Tongue (tissue), 2 donors: ENCODE measurements around the gene PTTG1. TPM values are rescaled to one million over a fixed set of nuclear protein-coding genes. Genes with fewer than 3 reads are reported as not detected.
"Not testable (repeated sequence)": the region's sequence is repeated elsewhere in the genome, so short reads cannot be mapped to it uniquely, and the experiment has no call there.

Experiments used
- DNase-seq: peaks from one replicate; pipeline ENCODE4 v3.0.0-alpha.2; 2015
- total RNA-seq: library from RNA; depleted of rRNA; stranded (reverse); fragments of >200 nt; gene quantifications from one replicate; pipeline ENCODE4 v1.2.3, GENCODE V29; 2014

PTTG1 gene
- total RNA-seq, 1 donor from 2014 or later = 45.9 TPM

GRCh38 chr5:160423099-160423498, 1.4 kb downstream of the PTTG1 start:
- peak; percentile 31 for DNase-seq

DNA sequence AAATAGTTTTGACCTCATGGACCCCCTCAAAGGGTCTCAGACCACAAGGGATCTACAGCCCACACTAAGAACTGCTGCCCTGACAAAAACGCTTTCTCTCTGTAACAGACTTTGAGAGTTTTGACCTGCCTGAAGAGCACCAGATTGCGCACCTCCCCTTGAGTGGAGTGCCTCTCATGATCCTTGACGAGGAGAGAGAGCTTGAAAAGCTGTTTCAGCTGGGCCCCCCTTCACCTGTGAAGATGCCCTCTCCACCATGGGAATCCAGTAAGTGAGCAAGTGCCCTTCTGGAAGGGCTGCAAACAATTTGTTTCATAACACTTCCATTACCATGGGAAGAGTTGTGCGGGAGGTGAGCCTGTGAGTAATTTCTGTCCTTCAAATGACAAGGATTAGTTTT, 6.0 kb downstream of the PTTG1 start:
- no peak for DNase-seq

DNA sequence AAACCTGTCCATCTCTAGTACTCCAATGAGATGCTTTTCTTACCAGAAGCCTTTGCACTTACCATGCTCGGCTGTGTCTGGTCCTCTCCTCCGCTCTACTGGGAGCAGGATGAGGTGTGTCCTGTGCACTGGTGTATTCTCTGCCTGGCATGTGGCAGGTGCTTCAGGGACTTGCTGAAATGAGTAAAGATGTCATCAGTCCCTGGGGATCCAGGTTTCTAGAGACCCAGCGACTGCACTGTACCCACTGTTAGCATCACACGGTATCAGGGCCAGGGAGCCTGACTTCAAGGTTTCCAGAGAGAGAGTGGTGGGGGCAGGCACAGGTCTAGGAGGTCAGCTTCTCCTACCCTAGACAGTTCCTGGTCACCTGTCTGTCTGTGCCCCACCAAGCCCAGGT, 10.5 kb downstream of the PTTG1 start:
- DNase-seq = no peak

GRCh38 chr5:160432787-160433186, 11.1 kb downstream of the PTTG1 start:
- DNase-seq = no peak

DNA sequence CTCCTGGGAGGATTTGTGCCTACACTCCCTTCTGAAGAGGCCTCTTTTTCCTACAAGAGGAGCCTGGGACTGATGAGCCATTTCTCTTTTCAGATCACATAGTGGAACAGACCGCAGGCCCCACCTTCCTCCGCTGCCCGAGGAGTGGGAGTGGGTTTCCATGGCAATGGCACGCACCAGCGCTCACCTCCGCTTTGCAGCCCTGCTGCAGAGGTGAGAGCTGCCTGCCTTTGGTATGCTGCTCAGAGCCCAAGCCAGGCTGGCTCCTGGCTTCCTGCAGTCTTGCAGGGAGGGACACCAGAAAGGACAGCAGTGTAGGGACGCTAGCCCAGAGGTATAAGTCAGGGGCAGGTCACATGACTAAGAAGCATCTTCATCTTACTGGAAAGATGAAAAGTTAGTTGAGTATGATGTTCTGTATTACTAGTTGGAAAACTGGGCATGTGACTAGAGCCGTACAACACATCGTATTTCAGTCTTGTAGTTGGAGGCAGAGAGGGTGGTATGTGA, 12.4 kb downstream of the PTTG1 start:
- peak; percentile 73 for DNase-seq

- DNase-seq = no peak
Measured at GRCh38 chr5:160435532-160435931, 13.9 kb downstream of the PTTG1 start.

GRCh38 chr5:160436017-160436416, 14.4 kb downstream of the PTTG1 start:
- DNase-seq = no peak

DNA sequence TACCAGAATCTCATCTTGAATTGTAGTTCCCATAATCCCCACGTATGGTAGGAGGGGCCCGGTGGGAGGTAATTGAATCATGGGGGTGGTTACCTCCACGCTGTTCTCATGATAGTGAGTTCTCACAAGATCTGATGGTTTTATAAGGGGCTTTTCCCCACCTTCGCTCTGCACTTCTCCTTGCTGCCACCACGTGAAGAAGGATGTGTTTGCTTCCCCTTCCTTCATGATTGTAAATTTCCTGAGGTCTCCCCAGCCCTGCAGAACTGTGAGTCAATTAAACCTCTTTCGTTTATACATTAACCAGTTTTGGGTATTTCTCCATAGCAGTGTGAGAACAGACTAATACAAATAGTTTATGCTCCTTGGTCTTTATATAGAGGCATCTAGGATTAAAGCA, 15.0 kb downstream of the PTTG1 start:
- not testable (repeated sequence) for DNase-seq

GRCh38 chr5:160437271-160437670, 15.6 kb downstream of the PTTG1 start:
- no peak for DNase-seq

DNA sequence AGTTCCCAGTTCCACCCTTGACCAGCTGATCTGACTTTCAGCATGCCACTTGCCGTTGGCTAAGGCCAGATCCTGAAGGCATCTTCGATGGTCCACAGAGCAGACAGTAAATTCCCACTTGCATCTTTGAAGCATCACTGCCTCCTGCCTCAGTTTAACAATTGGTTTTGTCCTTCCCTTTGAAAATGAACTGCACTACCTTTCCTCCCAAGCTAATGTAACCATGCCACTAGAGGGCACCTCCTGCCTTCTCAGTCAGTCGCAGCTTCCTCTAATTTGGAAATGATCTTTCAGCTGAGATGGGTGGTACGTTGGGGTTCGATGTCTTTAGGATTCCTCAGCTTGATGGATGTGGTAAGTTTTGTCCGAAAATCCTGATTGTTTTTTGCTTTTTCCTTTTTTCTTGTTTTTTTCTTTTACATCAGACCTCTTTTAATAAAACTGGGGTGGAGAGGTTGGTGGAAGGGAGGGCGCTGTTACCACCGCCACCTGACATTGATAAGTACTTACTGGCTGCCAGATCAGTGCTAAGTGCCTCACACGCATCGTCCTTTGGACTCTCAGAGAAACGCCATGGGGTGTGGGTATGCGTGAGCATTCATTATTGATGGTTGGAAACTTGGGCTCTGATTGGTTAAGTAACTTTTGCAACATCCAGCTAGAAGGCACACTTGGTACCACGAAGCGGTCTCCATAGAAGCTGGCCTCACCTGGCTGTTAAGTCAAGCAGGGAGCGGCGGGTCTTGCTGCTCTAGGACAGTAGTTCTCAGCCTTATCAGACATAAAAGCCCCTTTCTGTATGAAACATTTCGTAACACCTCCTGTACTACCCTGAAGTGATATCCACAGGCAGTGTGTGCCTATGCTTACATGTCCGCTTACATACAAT, 16.9 kb downstream of the PTTG1 start:
- peak; percentile 71 for DNase-seq

DNA sequence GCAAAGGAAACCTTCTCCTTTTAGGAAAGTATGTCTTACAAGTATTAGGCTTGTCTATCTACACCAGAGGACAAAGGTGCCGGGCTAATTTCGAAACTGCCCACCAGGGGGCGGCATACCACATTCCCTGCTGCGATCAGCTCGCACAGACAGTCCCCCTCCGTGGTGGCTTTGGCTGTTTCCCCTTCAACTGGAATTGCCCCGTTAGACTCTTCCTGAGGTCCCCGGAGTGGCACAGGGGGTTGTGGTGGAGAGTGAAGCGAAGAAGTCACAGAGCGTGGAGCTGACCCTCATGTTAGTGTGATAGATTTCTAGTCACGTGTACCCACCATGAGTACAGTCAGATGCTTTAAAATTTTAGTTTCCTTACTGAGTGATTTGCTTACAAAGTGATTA, 17.5 kb downstream of the PTTG1 start:
- peak; percentile 90 for DNase-seq

GRCh38 chr5:160441311-160441781, 19.7 kb downstream of the PTTG1 start:
- DNase-seq = no peak

- peak; percentile 20 for DNase-seq
Measured at GRCh38 chr5:160442824-160443431, 21.3 kb downstream of the PTTG1 start.

GRCh38 chr5:160444407-160444806, 22.8 kb downstream of the PTTG1 start:
- no peak for DNase-seq

GRCh38 chr5:160445132-160445531, 23.5 kb downstream of the PTTG1 start:
- no peak for DNase-seq

GRCh38 chr5:160445751-160446150, 24.1 kb downstream of the PTTG1 start:
- no peak for DNase-seq

DNA sequence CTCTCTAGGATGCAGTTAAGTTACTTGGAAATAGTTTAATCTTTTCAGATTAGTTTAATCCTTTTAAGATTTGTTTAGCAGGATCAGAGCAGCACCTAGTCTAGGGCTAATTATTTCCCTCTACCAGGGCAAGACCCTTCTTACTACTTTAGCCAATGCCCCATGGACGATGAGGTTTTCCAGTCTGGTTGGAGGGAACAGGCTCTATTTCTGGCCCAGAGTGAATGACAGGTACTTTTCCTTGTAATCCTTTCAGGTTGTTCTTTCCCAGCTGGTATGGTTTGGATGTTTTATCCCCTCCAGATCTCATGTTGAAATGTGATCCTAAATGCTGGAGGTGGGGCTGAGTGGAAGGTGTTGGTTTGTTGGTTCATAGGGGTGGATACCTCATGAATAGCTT, 27.2 kb downstream of the PTTG1 start:
- DNase-seq = no peak

- no peak for DNase-seq
Measured at GRCh38 chr5:160449458-160449857, 27.8 kb downstream of the PTTG1 start.

DNA sequence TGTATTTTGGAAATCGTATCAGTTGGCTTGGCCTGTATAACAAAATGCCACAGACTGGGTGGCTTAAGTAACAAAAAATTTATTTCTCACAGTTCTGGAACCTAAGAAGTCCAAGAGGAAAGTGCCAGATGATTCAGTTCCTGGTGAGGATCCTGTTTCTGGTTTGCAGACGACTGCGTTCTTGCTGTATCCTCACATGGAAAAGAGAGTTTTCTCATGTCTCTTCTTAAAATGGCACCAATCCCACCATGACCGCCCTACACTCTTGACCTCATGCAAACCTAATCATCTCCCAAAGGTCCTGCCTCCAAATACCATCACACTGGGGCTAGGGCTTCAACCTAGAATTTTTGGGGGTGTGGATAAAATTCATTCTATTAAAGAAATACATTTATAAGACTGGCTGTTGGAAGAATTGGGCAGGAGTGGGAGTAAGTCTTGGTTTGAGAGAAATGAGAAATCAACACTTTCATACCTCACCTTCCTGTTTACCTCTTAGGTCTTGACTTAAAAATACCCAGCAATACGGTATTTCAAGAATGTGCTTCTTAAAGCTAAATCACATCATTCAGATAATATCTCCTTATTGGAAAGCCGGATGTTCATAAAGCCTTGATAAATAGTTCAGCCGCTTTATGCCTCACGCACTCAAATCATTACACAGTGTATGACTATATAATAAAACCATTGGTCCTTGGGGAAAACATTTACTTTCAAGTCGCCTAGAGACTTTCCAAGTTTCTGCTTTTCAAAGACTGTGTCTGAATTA, 28.7 kb downstream of the PTTG1 start:
- DNase-seq = no peak

DNA sequence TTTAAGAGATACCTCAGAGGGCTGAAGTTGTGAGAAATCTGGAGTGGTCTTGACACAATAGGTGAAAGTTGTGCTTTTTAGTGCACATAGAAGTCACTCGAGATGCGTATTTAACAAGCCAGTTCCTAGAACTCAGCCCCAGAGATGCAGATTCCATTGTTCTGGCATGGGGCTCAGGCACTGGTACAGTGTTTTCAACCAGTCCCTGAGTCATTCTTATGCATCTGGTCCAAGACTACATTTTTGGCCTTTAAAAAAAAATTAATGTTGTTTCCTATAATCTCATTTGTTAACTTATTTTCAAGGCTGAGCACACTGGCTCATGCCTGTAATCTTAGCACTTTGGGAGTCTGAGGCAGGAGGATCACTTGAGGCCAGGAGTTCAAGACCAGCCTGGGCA, 29.6 kb downstream of the PTTG1 start:
- DNase-seq = no peak

- no peak for DNase-seq
Measured at GRCh38 chr5:160452036-160452435, 30.4 kb downstream of the PTTG1 start.

DNA sequence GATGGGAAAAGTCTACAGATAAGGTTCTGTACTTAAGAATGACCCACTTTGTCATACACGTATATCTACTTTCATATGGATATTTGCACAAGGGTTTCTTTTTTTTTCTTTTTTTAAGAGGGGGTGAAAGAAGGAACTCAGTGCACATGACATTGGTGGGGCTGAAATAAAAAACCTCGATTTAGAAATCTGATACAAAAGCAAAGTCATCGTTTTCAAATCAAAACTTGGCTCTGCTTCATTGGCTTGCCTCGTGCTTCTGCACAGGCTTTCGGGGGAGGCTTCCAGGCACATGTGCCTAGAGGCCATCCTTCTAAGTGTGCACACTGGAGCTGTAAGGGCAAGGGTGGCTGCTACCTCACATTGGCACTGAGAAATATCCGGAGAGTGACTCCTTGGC, 31.1 kb downstream of the PTTG1 start:
- no peak for DNase-seq

DNA sequence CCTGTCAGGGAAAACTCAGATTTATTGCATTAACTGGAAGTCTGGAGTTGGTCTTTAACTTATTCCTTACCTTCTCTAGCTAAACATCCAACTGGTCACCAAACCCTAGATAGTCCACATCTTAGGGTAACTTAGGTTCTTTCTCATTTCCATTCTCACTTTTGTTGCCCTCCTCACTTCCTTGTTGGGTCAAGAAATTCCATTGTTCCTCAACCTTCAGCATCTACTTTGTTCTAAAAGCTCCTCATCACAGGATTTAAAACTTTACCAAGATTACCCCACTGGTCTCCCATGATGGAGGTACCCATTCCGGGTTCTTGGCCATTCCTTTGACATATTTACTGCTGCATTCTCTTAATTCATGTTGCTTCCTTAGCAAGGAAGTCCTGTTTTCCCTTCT, 32.1 kb downstream of the PTTG1 start:
- no peak for DNase-seq
